Activated T-cell treated with anti-CD3 and anti-CD28 coated beads for 48 hours (primary cell): Measurements from ENCODE around the gene PARVB.

ENCODE experiments used
- DNase-seq: peaks from one replicate; pipeline ENCODE4 v3.0.0-alpha.2; 2020; ENCODE audit warnings: low read depth

The PARVB gene

GRCh38 chr22:44220727-44221680 lies 196.9 kb downstream of the PARVB start:
- no peak for DNase-seq

- DNase-seq, result no peak
Measured at GRCh38 chr22:44221710-44222475, 197.8 kb downstream of the PARVB start.
